Vagina (tissue), 2 donors: ENCODE measurements around the gene ATRIP. TPM values are rescaled to one million over a fixed set of nuclear protein-coding genes. Genes with fewer than 3 reads are reported as not detected.

Experiments
- DNase-seq, 2 donors: peaks; one replicate each; pipeline ENCODE4 v3.0.0-alpha.2; 2017; ENCODE audit errors: extremely low spot score in 2 of 2
- H3K27ac ChIP-seq: fragments of 200-600 bp; sonication (generic); one replicate; pipeline ENCODE4 v1.5.1; 2019
- H3K27me3 ChIP-seq: fragments of 200-600 bp; sonication (generic); one replicate; pipeline ENCODE4 v1.5.1; 2019
- H3K36me3 ChIP-seq, 2 donors: fragments of 200-600 bp; sonication (generic); one replicate each; pipeline ENCODE4 v1.5.1; 2017 to 2019
- H3K4me1 ChIP-seq: fragments of 200-600 bp; sonication (generic); one replicate; pipeline ENCODE4 v1.5.1; 2019
- H3K4me3 ChIP-seq, 2 donors: fragments of 200-600 bp; sonication (generic); 1 replicate in 1 of 2; 2 replicates in 1 of 2; pipeline ENCODE4 v1.5.1; 2016 to 2019
- H3K9me3 ChIP-seq: fragments of 200-600 bp; sonication (generic); one replicate; pipeline ENCODE4 v1.5.1; 2019
- POLR2A ChIP-seq, 2 donors: fragments of 450-650 bp; IDR thresholded peaks; one replicate each; pipeline ENCODE4 v1.6.1; 2017; ENCODE audit warnings: antibody characterized with exemption in 2 of 2, mild to moderate bottlenecking in 2 of 2, moderate library complexity in 2 of 2
- POLR2AphosphoS5 ChIP-seq, 2 donors: sonication (generic); formaldehyde crosslinking; IDR thresholded peaks; one replicate each; pipeline ENCODE4 v1.9.0; 2017; ENCODE audit warnings: antibody characterized with exemption in 2 of 2, mild to moderate bottlenecking in 2 of 2, low read depth in 1 of 2; ENCODE audit not compliant: insufficient read depth in 1 of 2
- intact Hi-C: fragments of 100-400 bp; cut with DNase I; formaldehyde crosslinking; loops from one replicate; pipeline ENCODE4 v1.15.1; 2023
- total RNA-seq: library from RNA; depleted of rRNA; stranded (reverse); fragments of >200 nt; gene quantifications from one replicate; pipeline ENCODE4 v1.2.3, GENCODE V29; 2016
- TF ChIP-seq, protein P1 (sequence below), 3 experiments: fragments of 450-650 bp in 2 of 3; fragments of 200-600 bp in 1 of 3; sonication (generic) in 1 of 3; IDR thresholded peaks; one replicate each; pipeline ENCODE4 v1.5.1; 2017 to 2019; ENCODE audit warnings: antibody characterized with exemption in 3 of 3, mild to moderate bottlenecking in 2 of 3, moderate library complexity in 2 of 3

Gene ATRIP
- total RNA-seq, 1 donor from 2014 or later, result 13.8 TPM

GRCh38 chr3:48419597-48419996 lies 26.9 kb upstream of the ATRIP start:
- intact Hi-C loops, result no loop called here
- no peak for DNase-seq

DNA sequence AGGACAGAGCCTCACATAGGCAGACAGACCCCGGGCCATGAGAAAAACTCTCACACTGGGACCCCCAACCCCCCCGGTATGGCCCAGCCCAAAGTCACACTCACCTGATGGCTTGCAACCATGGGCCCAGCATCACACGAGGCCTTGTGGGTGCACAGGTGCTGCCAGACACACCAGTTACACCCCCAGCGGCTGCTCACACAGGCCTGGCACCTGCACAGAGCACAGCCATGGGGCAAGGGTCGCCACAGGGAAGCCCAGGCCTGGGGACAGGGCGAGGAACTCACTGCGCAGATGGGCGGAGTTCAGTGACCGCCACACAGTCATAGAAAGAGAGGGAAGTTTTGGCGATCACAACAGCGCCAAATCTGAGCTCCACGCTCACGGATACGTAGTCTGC lies 26.0 kb upstream of the ATRIP start:
- no peak for DNase-seq
- Histone ChIP-seq H3K9me3 (no peaks in the 10 kb centered on the region), H3K27ac (no peak overlapping the region), H3K27me3 (no peaks in the 10 kb centered on the region), H3K4me3 (no peak overlapping the region), H3K4me1 (peaks cover 41% of the 10 kb centered on the region), H3K36me3 (peaks cover 0 to 53% of the 10 kb centered on the region in 2 donors)
- intact Hi-C loops, result no loop called here
- no peak for TF ChIP-seq POLR2AphosphoS5 (IDR thresholded peaks at IDR 0.05; ENCODE audit: insufficient read depth in 1 of 2, low read depth in 1 of 2)
- no peak for TF ChIP-seq POLR2A (IDR thresholded peaks at IDR 0.05)
- TF ChIP-seq, protein P1, sequence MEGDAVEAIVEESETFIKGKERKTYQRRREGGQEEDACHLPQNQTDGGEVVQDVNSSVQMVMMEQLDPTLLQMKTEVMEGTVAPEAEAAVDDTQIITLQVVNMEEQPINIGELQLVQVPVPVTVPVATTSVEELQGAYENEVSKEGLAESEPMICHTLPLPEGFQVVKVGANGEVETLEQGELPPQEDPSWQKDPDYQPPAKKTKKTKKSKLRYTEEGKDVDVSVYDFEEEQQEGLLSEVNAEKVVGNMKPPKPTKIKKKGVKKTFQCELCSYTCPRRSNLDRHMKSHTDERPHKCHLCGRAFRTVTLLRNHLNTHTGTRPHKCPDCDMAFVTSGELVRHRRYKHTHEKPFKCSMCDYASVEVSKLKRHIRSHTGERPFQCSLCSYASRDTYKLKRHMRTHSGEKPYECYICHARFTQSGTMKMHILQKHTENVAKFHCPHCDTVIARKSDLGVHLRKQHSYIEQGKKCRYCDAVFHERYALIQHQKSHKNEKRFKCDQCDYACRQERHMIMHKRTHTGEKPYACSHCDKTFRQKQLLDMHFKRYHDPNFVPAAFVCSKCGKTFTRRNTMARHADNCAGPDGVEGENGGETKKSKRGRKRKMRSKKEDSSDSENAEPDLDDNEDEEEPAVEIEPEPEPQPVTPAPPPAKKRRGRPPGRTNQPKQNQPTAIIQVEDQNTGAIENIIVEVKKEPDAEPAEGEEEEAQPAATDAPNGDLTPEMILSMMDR (IDR thresholded peaks at IDR 0.05), result no peak

More at GRCh38 chr3:48419597-48419996, 26.9 kb upstream of the ATRIP start:
- Histone ChIP-seq H3K27me3 (no peaks in the 10 kb centered on the region), H3K4me1 (peaks cover 32% of the 10 kb centered on the region), H3K4me3 (no peak overlapping the region), H3K36me3 (peaks cover 0 to 62% of the 10 kb centered on the region in 2 donors), H3K27ac (no peak overlapping the region), H3K9me3 (no peaks in the 10 kb centered on the region)
- TF ChIP-seq, protein P1 (IDR thresholded peaks at IDR 0.05), result no peak
- no peak for TF ChIP-seq POLR2A (IDR thresholded peaks at IDR 0.05)
- no peak for TF ChIP-seq POLR2AphosphoS5 (IDR thresholded peaks at IDR 0.05; ENCODE audit: insufficient read depth in 1 of 2, low read depth in 1 of 2)

DNA sequence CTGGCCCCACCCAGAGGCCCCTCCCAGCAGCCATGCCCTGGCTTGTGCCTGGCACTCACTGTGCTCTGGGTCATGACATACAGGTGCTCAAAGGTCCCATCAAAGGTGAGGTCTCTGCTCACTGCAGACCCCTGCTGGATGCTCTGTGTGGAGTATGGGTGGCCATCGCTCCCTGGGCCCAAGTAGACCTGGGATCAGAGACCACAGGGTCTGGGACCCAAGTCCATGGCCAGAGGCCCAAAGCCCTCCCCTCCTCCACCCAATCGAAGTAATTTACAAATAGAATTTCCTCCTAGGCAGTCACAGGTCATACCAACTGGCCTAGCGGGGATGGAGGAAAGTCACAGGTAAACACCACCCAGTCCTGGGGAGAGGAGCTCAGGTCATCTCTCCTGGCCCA lies 24.3 kb upstream of the ATRIP start:
- H3K27me3 ChIP-seq, result no peaks in the 10 kb centered on the region
- no peak for DNase-seq
- TF ChIP-seq, protein P1 (IDR thresholded peaks at IDR 0.05), result no peak
- TF ChIP-seq POLR2A (IDR thresholded peaks at IDR 0.05) (no peak), POLR2AphosphoS5 (IDR thresholded peaks at IDR 0.05; ENCODE audit: insufficient read depth in 1 of 2, low read depth in 1 of 2) (no peak)
- intact Hi-C loops, result no loop called here
- no peaks in the 10 kb centered on the region for H3K9me3 ChIP-seq
- H3K27ac ChIP-seq, result peak overlapping the region; percentile 9
- peaks cover 58% of the 10 kb centered on the region for H3K4me1 ChIP-seq
- H3K36me3 ChIP-seq, result peaks cover 0 to 38% of the 10 kb centered on the region in 2 donors
- no peak overlapping the region for H3K4me3 ChIP-seq

GRCh38 chr3:48422681-48423080 lies 23.9 kb upstream of the ATRIP start:
- Histone ChIP-seq H3K4me1 (peaks cover 62% of the 10 kb centered on the region), H3K27ac (peak overlapping the region; percentile 9), H3K4me3 (no peak overlapping the region), H3K36me3 (peaks cover 0 to 34% of the 10 kb centered on the region in 2 donors), H3K9me3 (no peaks in the 10 kb centered on the region), H3K27me3 (no peaks in the 10 kb centered on the region)
- intact Hi-C loops, result no loop called here
- no peak for DNase-seq
- TF ChIP-seq, protein P1 (IDR thresholded peaks at IDR 0.05), result no peak
- TF ChIP-seq POLR2AphosphoS5 (IDR thresholded peaks at IDR 0.05; ENCODE audit: insufficient read depth in 1 of 2, low read depth in 1 of 2), result no peak
- no peak for TF ChIP-seq POLR2A (IDR thresholded peaks at IDR 0.05)

DNA sequence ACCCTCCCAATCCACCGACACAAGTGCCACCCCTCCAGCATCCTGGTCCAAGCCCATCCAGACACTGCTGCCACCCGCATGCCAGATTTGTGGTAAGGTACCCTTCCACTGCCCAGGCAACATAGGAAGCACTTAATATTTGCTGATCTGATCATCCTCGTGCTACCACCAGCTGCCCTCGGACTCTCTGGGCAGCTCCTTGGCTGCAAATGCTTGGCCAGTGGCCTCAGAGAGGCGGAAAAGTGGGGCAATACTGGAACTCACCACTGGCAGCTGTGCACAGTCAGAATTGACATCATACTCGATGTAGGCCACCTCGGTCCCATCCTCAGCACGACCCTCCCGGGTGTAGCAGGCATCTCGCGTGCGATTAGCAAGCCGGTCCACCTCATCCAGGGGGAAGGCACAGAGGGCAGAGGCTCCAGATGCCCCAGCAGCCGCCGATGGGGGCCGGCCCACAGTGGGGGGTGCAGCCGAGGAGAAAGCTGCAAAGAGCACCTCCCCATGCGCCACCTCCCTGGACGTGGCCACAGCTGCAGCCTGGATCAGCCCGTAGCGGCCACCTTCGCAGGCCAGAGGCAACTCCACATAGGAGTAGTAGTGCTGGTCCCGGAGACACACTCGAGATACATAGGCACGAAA lies 23.2 kb upstream of the ATRIP start:
- no peaks in the 10 kb centered on the region for H3K27me3 ChIP-seq
- H3K36me3 ChIP-seq, result peaks cover 0 to 27% of the 10 kb centered on the region in 2 donors
- intact Hi-C loops, result no loop called here
- H3K27ac ChIP-seq, result peak overlapping the region; percentile 9
- no peak for DNase-seq
- no peaks in the 10 kb centered on the region for H3K9me3 ChIP-seq
- TF ChIP-seq POLR2A (IDR thresholded peaks at IDR 0.05) (no peak), POLR2AphosphoS5 (IDR thresholded peaks at IDR 0.05; ENCODE audit: insufficient read depth in 1 of 2, low read depth in 1 of 2) (no peak)
- TF ChIP-seq, protein P1 (IDR thresholded peaks at IDR 0.05), result no peak
- H3K4me1 ChIP-seq, result peaks cover 69% of the 10 kb centered on the region
- H3K4me3 ChIP-seq, result no peak overlapping the region
